Measurements from ENCODE around the gene TTLL11. TPM values are rescaled to one million over a fixed set of nuclear protein-coding genes. Genes with fewer than 3 reads are reported as not detected.

Gene TTLL11
- total RNA-seq, 4 donors from 2014 or later = 9.1 to 47.4 (median 11.3) TPM

DNA sequence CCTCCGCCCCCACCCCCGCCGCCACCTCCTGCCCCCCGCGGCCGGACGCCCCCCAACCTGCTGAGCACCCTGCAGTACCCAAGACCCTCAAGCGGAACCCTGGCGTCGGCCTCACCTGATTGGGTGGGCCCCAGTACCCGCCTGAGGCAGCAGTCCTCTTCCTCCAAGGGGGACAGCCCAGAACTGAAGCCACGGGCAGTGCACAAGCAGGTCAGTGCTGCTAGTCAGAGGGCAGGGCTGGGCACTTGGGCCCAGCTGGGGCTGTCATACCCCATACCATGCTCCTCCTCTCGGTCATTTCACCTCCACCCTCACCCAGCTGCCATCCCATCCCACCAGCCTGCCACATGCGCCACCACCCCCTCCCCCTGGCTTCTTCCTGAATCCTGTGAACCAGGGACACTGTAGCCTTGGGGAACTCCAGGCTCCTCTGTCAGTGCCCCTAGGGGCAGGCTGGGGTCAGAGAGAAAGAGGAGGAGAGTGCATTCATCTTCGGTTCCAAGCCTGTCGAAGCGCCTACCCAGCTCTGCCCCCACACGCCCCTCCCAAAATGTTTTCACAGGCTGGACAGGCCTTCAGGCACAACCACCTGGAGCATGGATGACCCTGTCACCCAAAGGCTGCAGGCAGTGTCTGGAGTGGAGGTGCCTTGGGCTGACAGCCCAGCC lies 319.7 kb downstream of the TTLL11 start:
- peaks cover 0 to 69% (median 27%) of the 10 kb centered on the region in 4 donors for H3K36me3 ChIP-seq
- H3K9me3 ChIP-seq = no peaks in the 10 kb centered on the region
- no peak for DNase-seq
- no peaks in the 10 kb centered on the region for H3K27me3 ChIP-seq
- no peak overlapping the region for H3K4me3 ChIP-seq
- intact Hi-C loops (cut with DNase I; ENCODE audit: low total_unique reads) (no loop called here), in situ Hi-C loops (cut with MboI; ENCODE audit: low pct_ligation_motif_present in 1 of 4, low pct_unique_long_range_greater_than_20kb in 1 of 4, low sequenced_read_pairs in 3 of 4) (no loop called here)
- no peaks in the 10 kb centered on the region for H3K4me1 ChIP-seq
- H3K27ac ChIP-seq = no peak overlapping the region
- TF ChIP-seq POLR2A (IDR thresholded peaks at IDR 0.05) (no peak), EP300 (IDR thresholded peaks at IDR 0.05; ENCODE audit: low read depth) (no peak), POLR2AphosphoS5 (IDR thresholded peaks at IDR 0.05) (no peak)
- TF ChIP-seq, protein P1, sequence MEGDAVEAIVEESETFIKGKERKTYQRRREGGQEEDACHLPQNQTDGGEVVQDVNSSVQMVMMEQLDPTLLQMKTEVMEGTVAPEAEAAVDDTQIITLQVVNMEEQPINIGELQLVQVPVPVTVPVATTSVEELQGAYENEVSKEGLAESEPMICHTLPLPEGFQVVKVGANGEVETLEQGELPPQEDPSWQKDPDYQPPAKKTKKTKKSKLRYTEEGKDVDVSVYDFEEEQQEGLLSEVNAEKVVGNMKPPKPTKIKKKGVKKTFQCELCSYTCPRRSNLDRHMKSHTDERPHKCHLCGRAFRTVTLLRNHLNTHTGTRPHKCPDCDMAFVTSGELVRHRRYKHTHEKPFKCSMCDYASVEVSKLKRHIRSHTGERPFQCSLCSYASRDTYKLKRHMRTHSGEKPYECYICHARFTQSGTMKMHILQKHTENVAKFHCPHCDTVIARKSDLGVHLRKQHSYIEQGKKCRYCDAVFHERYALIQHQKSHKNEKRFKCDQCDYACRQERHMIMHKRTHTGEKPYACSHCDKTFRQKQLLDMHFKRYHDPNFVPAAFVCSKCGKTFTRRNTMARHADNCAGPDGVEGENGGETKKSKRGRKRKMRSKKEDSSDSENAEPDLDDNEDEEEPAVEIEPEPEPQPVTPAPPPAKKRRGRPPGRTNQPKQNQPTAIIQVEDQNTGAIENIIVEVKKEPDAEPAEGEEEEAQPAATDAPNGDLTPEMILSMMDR (IDR thresholded peaks at IDR 0.05) = no peak
- 85% methylated on average over 9 of the region's 18 CpGs; no CpG with 5 or more reads in 1 of the 2 donors for WGBS, 2 donors (ENCODE audit: low coverage in 1 of 2)

- WGBS, 2 donors (ENCODE audit: low coverage in 1 of 2) = 92 to 100% methylated on average over 4 to 28 of the region's 45 CpGs
- H3K9me3 ChIP-seq = no peaks in the 10 kb centered on the region
- in situ Hi-C loops (cut with MboI; ENCODE audit: low pct_ligation_motif_present in 1 of 4, low pct_unique_long_range_greater_than_20kb in 1 of 4, low sequenced_read_pairs in 3 of 4) (no loop called here), intact Hi-C loops (cut with DNase I; ENCODE audit: low total_unique reads) (no loop called here)
- no peaks in the 10 kb centered on the region for H3K4me1 ChIP-seq
- no peak for DNase-seq
- H3K4me3 ChIP-seq = no peak overlapping the region
- no peak overlapping the region for H3K27ac ChIP-seq
- H3K27me3 ChIP-seq = no peaks in the 10 kb centered on the region
- H3K36me3 ChIP-seq = peaks cover 0 to 69% (median 24%) of the 10 kb centered on the region in 4 donors
- no peak for TF ChIP-seq POLR2A (IDR thresholded peaks at IDR 0.05)
- no peak for TF ChIP-seq POLR2AphosphoS5 (IDR thresholded peaks at IDR 0.05)
- TF ChIP-seq, protein P1 (IDR thresholded peaks at IDR 0.05) = no peak
- TF ChIP-seq EP300 (IDR thresholded peaks at IDR 0.05; ENCODE audit: low read depth) = no peak
Measured at GRCh38 chr9:121772600-121773285, 320.4 kb downstream of the TTLL11 start.

Small RNAs within 50 kb of the gene (small RNA-seq; reads per million reads assigned to genes)
- 0 reads per million in 4 donors for gene MIR4478

Other genes with a start within 250 kb of the TTLL11 start
- 10 to 100 TPM; 16.1 to 59.5 (median 40.3) TPM for gene NDUFA8, start 66.5 kb upstream of the TTLL11 start, total RNA-seq
- 1 to 10 TPM in 2 of 4 donors, not detected in 2; 3.8 to 4.0 TPM for gene MORN5, start 66.6 kb upstream of the TTLL11 start, total RNA-seq
- gene LHX6, start 135.6 kb upstream of the TTLL11 start, total RNA-seq = 10 to 100 TPM in 1 of 4 donors, 1 to 10 TPM in 1, under 1 TPM in 1, not detected in 1; 0.68 to 12.7 (median 1.4) TPM
- 1 to 10 TPM in 3 of 4 donors, under 1 TPM in 1; 0.80 to 9.7 (median 4.6) TPM for gene RBM18, start 171.5 kb upstream of the TTLL11 start, total RNA-seq
- 100 to 1,000 TPM in 1 of 4 donors, 10 to 100 TPM in 3; 46.0 to 142 (median 53.6) TPM for gene MRRF, start 171.6 kb upstream of the TTLL11 start, total RNA-seq

Measured in transverse colon (tissue), 4 donors.